ENCODE results near the gene NDUFV3.

DNA sequence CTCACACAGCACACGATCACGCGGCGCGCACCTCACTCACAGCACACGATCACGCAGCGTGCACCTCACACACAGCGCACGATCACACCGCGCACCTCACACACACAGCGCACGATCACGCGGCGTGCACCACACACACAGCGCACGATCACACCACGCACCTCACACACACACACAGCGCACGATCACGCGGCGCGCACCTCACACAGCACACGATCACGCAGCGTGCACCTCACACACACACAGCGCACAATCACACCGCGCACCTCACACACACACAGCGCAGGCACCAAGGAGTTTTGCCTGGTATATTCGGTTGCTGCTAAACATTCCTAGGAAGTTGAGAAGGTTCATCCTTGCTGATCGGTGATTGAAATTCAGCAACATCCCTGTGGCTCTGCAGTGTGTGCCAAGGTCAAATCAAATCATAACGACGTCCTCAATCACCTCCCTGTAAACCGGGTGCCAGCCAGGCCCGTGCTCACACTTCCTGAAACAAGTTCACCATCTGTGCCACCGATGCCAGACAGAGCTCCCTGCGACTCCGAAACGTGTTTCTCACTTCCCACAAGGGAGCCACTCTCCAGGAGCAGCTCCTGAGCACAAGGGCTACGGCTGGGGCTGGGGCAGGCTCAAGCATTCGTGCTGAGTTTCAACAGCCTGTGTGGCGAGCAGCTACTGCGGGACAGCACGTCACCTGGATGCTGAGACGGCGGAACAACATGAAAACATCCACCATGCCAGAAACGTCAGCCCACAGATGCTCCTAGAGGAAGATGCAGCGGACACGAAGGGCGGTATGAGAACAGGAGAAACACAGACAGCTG is 44.0 kb upstream of the NDUFV3 start:
- TF ChIP-seq KDM1A (IDR thresholded peaks at IDR 0.05; ENCODE audit: borderline replicate concordance, low read length) (no peak), ZNF274 (IDR thresholded peaks at IDR 0.05; ENCODE audit: borderline replicate concordance, extremely low read depth, low read length) (no peak), POLR2AphosphoS5 (IDR thresholded peaks at IDR 0.05; ENCODE audit: low read depth, low read length) (peak; percentile 38; the same call in 1 of the 2 replicates), POLR2A (IDR thresholded peaks at IDR 0.05; ENCODE audit: control extremely low read depth in 1 of 2, low read depth in 2 of 2, low read length in 2 of 2) (no peak), SIX5 (IDR thresholded peaks at IDR 0.05; ENCODE audit: low read depth, low read length) (no peak)

Measured in H1 (cell line).